PC-9 (cell line): Measurements from ENCODE around the gene LIN28A. TPM values are rescaled to one million over a fixed set of nuclear protein-coding genes. Genes with fewer than 3 reads are reported as not detected.

Source experiments
- BruUV-seq: library from RNA; stranded (reverse); fragments of 400-500 nt; replicated peaks from 2 replicates; lab custom pipeline; 2021; lab: Mats Ljungman, UMichigan
- CTCF ChIA-PET: fragments of 300-600 bp; sonication (Branson Sonifier 250); formaldehyde crosslinking; loops from one replicate; lab custom pipeline; 2022; ENCODE audit warnings: antibody characterized with exemption; lab: Charles Lee
- POLR2A ChIA-PET: fragments of 300-600 bp; sonication (Branson Sonifier 250); formaldehyde crosslinking; loops from one replicate; lab custom pipeline; 2022; ENCODE audit warnings: antibody characterized with exemption; ENCODE audit not compliant: unreplicated experiment; lab: Charles Lee
- DNase-seq, 2 experiments: peaks; one replicate each; pipeline versions ENCODE4 v3.0.0 to v3.0.0-alpha.2; 2015 to 2022; ENCODE audit warnings: mixed read lengths in 1 of 2
- H2AFZ ChIP-seq: fragments of 200-600 bp; sonication (generic); 2 replicates; pipeline ENCODE4 v1.8.1; 2017; ENCODE audit warnings: antibody characterized with exemption
- H3F3A ChIP-seq: fragments of 200-600 bp; sonication (generic); 2 replicates; pipeline ENCODE4 v1.8.1; 2017; ENCODE audit warnings: antibody characterized with exemption, mild to moderate bottlenecking, low read depth; ENCODE audit not compliant: insufficient read depth
- H3K27ac ChIP-seq: fragments of 200-600 bp; sonication (generic); 2 replicates; pipeline ENCODE4 v1.6.1; 2016; ENCODE audit warnings: mixed run types
- H3K27me3 ChIP-seq: fragments of 200-600 bp; sonication (generic); 2 replicates; pipeline ENCODE4 v1.6.1; 2016; ENCODE audit warnings: low read depth, mixed run types; ENCODE audit not compliant: insufficient read depth
- H3K36me3 ChIP-seq: fragments of 200-600 bp; sonication (generic); 2 replicates; pipeline ENCODE4 v1.6.1; 2016; ENCODE audit warnings: low read depth, mixed run types
- H3K4me1 ChIP-seq: fragments of 200-600 bp; sonication (generic); replicated peaks from 2 replicates; pipeline ENCODE4 v1.6.1; 2016; ENCODE audit warnings: mixed run types; ENCODE audit not compliant: insufficient read depth
- H3K4me2 ChIP-seq: fragments of 200-600 bp; sonication (generic); 2 replicates; pipeline ENCODE4 v1.6.1; 2017; ENCODE audit warnings: mixed run types
- H3K4me3 ChIP-seq: fragments of 200-600 bp; sonication (generic); 2 replicates; pipeline ENCODE4 v1.6.1; 2016; ENCODE audit warnings: mixed run types
- H3K79me2 ChIP-seq: fragments of 200-600 bp; sonication (generic); 2 replicates; pipeline ENCODE4 v1.6.1; 2017; ENCODE audit warnings: low read depth, mixed run types
- H3K9me2 ChIP-seq: fragments of 200-600 bp; sonication (generic); 2 replicates; pipeline ENCODE4 v1.8.1; 2017; ENCODE audit warnings: mild to moderate bottlenecking; ENCODE audit not compliant: insufficient read depth
- H3K9me3 ChIP-seq: fragments of 200-600 bp; sonication (generic); 2 replicates; pipeline ENCODE4 v1.8.1; 2016; ENCODE audit warnings: low read depth; ENCODE audit not compliant: insufficient read depth
- H4K20me1 ChIP-seq: fragments of 200-600 bp; sonication (generic); 2 replicates; pipeline ENCODE4 v1.8.1; 2017; ENCODE audit not compliant: insufficient read depth
- CTCF ChIP-seq: fragments of 200-600 bp; sonication (generic); conservative IDR thresholded peaks from 2 replicates; pipeline ENCODE4 v1.6.1; 2017; ENCODE audit warnings: mixed run types, antibody characterized with exemption, mild to moderate bottlenecking, moderate library complexity
- EZH2 ChIP-seq: fragments of 200-600 bp; sonication (generic); IDR thresholded peaks from 2 replicates; pipeline ENCODE4 v1.8.0; 2017; ENCODE audit warnings: antibody characterized with exemption, low read depth
- intact Hi-C: fragments of 100-400 bp; cut with micrococcal nuclease; formaldehyde crosslinking; loops from one replicate; pipeline ENCODE4 v1.10.0; 2022; ENCODE audit not compliant: unreplicated experiment
- total RNA-seq: library from RNA; stranded (reverse); gene quantifications from 2 replicates; pipeline ENCODE4 v1.2.3, GENCODE V29; 2021

Gene LIN28A
- total RNA-seq, 1 experiment from 2014 or later: not detected

- Histone ChIP-seq H2AFZ (no peak overlapping the region), H3K36me3 (no peaks in the 10 kb centered on the region), H3K4me3 (no peak overlapping the region), H4K20me1 (no peaks in the 10 kb centered on the region), H3K9me2 (no peaks in the 10 kb centered on the region), H3K9me3 (no peaks in the 10 kb centered on the region), H3K4me1 (peaks cover 5% of the 10 kb centered on the region; the same call in 1 of the 2 replicates), H3K4me2 (no peak overlapping the region), H3K79me2 (no peaks in the 10 kb centered on the region), H3K27ac (no peak overlapping the region), H3K27me3 (no peaks in the 10 kb centered on the region), H3F3A (no peaks in the 10 kb centered on the region)
- ChIA-PET POLR2A (no interaction called here), CTCF (no interaction called here)
- TF ChIP-seq CTCF (no peak), EZH2 (no peak)
- no TSS peak for BruUV-seq
- intact Hi-C loops: no loop called here
- DNase-seq: no peak
These were observed 21.7 kb upstream of the LIN28A start for GRCh38 chr1:26388791-26389445.

GRCh38 chr1:26389604-26390247, 20.9 kb upstream of the LIN28A start:
- no peak for DNase-seq
- Histone ChIP-seq H3K36me3 (no peaks in the 10 kb centered on the region), H3K9me2 (no peaks in the 10 kb centered on the region), H3K4me3 (no peak overlapping the region), H3K79me2 (no peaks in the 10 kb centered on the region), H2AFZ (no peak overlapping the region), H3K27me3 (no peaks in the 10 kb centered on the region), H3K4me2 (no peak overlapping the region), H3K4me1 (peaks cover 5% of the 10 kb centered on the region; the same call in 1 of the 2 replicates), H4K20me1 (no peaks in the 10 kb centered on the region), H3K9me3 (no peaks in the 10 kb centered on the region), H3K27ac (no peak overlapping the region), H3F3A (no peaks in the 10 kb centered on the region)
- ChIA-PET POLR2A (no interaction called here), CTCF (no interaction called here)
- TF ChIP-seq EZH2: no peak
- no peak for TF ChIP-seq CTCF
- no TSS peak for BruUV-seq
- intact Hi-C loops: no loop called here

- Histone ChIP-seq H3K79me2 (no peaks in the 10 kb centered on the region), H3K9me2 (no peaks in the 10 kb centered on the region), H3K4me3 (no peak overlapping the region), H3F3A (no peaks in the 10 kb centered on the region), H3K36me3 (no peaks in the 10 kb centered on the region), H3K4me2 (no peak overlapping the region), H3K27ac (no peak overlapping the region), H3K9me3 (no peaks in the 10 kb centered on the region), H4K20me1 (no peaks in the 10 kb centered on the region), H3K27me3 (no peaks in the 10 kb centered on the region), H2AFZ (no peak overlapping the region), H3K4me1 (peaks cover 5% of the 10 kb centered on the region; the same call in 1 of the 2 replicates)
- CTCF ChIA-PET: interaction anchor here (0.5 to 0.9 kb wide), 4 partner anchors 26 to 548 kb away, joined by 3 to 9 read pairs (median 4); no protein-coding TSS in a partner anchor
- POLR2A ChIA-PET: interaction anchor here (0.7 kb wide), 1 partner anchor 265 kb away, joined by 3 read pairs; no protein-coding TSS in a partner anchor
- TF ChIP-seq CTCF (peak; percentile 78), EZH2 (no peak)
- no TSS peak for BruUV-seq
- intact Hi-C loops: loop anchor here (1.0 kb wide), 2 partner anchors 116 to 286 kb away; no protein-coding TSS in a partner anchor
- peak; percentile 43 to 46 for DNase-seq
These were observed 19.2 kb upstream of the LIN28A start for GRCh38 chr1:26391450-26391849.
